ENCODE data around the gene TRIML2. TPM values are rescaled to one million over a fixed set of nuclear protein-coding genes. Genes with fewer than 3 reads are reported as not detected.

Gene TRIML2, protein sequence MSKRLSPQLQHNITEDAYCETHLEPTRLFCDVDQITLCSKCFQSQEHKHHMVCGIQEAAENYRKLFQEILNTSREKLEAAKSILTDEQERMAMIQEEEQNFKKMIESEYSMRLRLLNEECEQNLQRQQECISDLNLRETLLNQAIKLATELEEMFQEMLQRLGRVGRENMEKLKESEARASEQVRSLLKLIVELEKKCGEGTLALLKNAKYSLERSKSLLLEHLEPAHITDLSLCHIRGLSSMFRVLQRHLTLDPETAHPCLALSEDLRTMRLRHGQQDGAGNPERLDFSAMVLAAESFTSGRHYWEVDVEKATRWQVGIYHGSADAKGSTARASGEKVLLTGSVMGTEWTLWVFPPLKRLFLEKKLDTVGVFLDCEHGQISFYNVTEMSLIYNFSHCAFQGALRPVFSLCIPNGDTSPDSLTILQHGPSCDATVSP
- 0.05 TPM for total RNA-seq
- 0.27 TPM for polyA plus RNA-seq
- long read RNA-seq, donor 1, result 0 reads
- long read RNA-seq, donor 2, result 0 reads
- long read RNA-seq, donor 3, result 0 reads
- long read RNA-seq, donor 4, result 0 reads
- long read RNA-seq, donor 5, result 0 reads
- long read RNA-seq, donor 6, result 0 reads
- long read RNA-seq, donor 7, result 0 reads
- long read RNA-seq, donor 8, result 0 reads
- long read RNA-seq, donor 9, result 0 reads
- long read RNA-seq, donor 10, result 0 reads

GRCh38 chr4:188109157-188109755, at the start of gene TRIML2:
TRIML2 (minus strand) TSS chr4:188109603; CDS start chr4:188105368, 4,235 bp downstream.
- Histone ChIP-seq H3K27me3 (ENCODE audit: control insufficient read depth in 2 of 2, insufficient read depth in 1 of 2, low read length in 1 of 2) (no peaks in the 10 kb centered on the region), H3K4me3 (ENCODE audit: low read length in 2 of 2) (no peak within 1 kb of the TSS), H3K36me3 (ENCODE audit: control insufficient read depth in 2 of 2, insufficient read depth in 2 of 2, low read length in 1 of 2) (no peaks in the 10 kb centered on the region), H3K27ac (ENCODE audit: low read depth in 1 of 2, low read length in 1 of 2) (no peak within 1 kb of the TSS), H3K4me1 (ENCODE audit: control insufficient read depth in 2 of 2, insufficient read depth in 2 of 2, low read length in 2 of 2) (no peaks in the 10 kb centered on the region), H3K9me3 (ENCODE audit: control insufficient read depth in 2 of 2, insufficient read depth in 1 of 2, low read length in 1 of 2) (peaks cover 4 to 31% of the 10 kb centered on the region in 2 donors)
- DNase-seq (ENCODE audit: low read depth in 6 of 9, low spot score in 9 of 9), result no peak
- 42% methylated on average over 11 of the region's 11 CpGs for WGBS

DNA sequence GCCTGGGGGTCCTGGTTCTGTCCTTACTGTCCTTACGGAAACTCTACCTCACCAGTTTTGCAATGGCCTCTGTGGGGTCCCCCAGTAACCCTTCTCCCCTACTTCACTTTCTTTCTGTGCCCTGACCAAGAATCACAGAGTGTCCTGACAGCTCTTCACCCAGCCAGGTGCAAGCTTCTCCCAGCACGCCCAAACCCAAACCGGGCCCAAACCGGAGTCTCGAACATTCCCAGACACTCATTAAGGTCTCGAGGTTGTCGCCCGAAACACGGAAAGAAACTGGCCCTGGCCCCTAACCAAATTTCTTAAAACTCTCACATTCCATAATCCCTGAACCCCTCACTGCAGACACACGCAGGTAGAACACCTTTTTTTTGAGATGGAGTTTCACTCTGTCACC, 48.9 kb upstream of the TRIML2 start:
- DNase-seq (ENCODE audit: low read depth in 6 of 9, low spot score in 9 of 9), result no peak
- H3K9me3 ChIP-seq (ENCODE audit: control insufficient read depth in 2 of 2, insufficient read depth in 1 of 2, low read length in 1 of 2), result peaks cover 0 to 43% of the 10 kb centered on the region in 2 donors
- H3K27me3 ChIP-seq (ENCODE audit: control insufficient read depth in 2 of 2, insufficient read depth in 1 of 2, low read length in 1 of 2), result no peaks in the 10 kb centered on the region
- no peaks in the 10 kb centered on the region for H3K36me3 ChIP-seq (ENCODE audit: control insufficient read depth in 2 of 2, insufficient read depth in 2 of 2, low read length in 1 of 2)
- no peak overlapping the region for H3K27ac ChIP-seq (ENCODE audit: low read depth in 1 of 2, low read length in 1 of 2)
- no peaks in the 10 kb centered on the region for H3K4me1 ChIP-seq (ENCODE audit: control insufficient read depth in 2 of 2, insufficient read depth in 2 of 2, low read length in 2 of 2)
- H3K4me3 ChIP-seq (ENCODE audit: low read length in 2 of 2), result no peak overlapping the region
- 95% methylated on average over 10 of the region's 10 CpGs for WGBS

DNA sequence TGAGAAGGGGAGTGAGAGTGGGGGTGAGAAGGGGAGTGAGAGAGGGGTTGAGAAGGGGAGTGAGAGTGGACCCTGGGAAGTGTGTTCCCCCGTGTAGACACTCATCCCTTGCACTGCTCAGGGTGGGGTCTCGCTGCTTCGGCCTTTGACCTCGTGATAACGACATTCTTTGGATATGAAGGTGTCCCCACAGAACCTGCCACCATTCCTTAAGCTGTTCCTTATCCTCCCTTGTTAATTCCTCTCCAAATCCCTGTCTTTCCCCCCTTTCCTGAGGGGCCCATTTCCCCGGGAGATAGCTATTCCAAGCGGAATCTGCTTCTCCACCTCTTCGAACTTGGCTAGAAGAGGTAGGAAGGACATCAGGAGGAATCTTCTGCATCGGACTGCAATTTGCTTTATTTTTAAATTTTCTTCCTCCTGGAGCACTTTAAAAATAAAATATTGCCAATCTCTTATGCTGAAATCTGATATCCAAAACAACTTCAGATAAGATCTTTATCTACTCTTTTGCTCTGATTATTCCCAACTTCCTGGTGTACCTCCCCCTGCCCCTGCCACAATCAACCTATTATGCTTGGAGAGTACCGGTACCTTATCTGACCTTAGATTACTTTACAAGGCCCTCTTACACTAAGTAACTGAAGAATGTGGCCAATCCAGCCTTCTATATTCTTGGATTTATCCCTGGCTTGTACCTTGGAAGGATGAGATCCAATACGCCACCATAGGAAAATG, 45.4 kb upstream of the TRIML2 start:
- Histone ChIP-seq H3K9me3 (ENCODE audit: control insufficient read depth in 2 of 2, insufficient read depth in 1 of 2, low read length in 1 of 2) (peaks cover 0 to 33% of the 10 kb centered on the region in 2 donors), H3K36me3 (ENCODE audit: control insufficient read depth in 2 of 2, insufficient read depth in 2 of 2, low read length in 1 of 2) (no peaks in the 10 kb centered on the region), H3K27me3 (ENCODE audit: control insufficient read depth in 2 of 2, insufficient read depth in 1 of 2, low read length in 1 of 2) (no peaks in the 10 kb centered on the region), H3K4me3 (ENCODE audit: low read length in 2 of 2) (no peak overlapping the region), H3K4me1 (ENCODE audit: control insufficient read depth in 2 of 2, insufficient read depth in 2 of 2, low read length in 2 of 2) (no peaks in the 10 kb centered on the region), H3K27ac (ENCODE audit: low read depth in 1 of 2, low read length in 1 of 2) (no peak overlapping the region)
- WGBS, result 91% methylated on average over 11 of the region's 11 CpGs
- no peak for DNase-seq (ENCODE audit: low read depth in 6 of 9, low spot score in 9 of 9)

- Histone ChIP-seq H3K4me1 (ENCODE audit: control insufficient read depth in 2 of 2, insufficient read depth in 2 of 2, low read length in 2 of 2) (no peaks in the 10 kb centered on the region), H3K27ac (ENCODE audit: low read depth in 1 of 2, low read length in 1 of 2) (no peak overlapping the region), H3K9me3 (ENCODE audit: control insufficient read depth in 2 of 2, insufficient read depth in 1 of 2, low read length in 1 of 2) (peaks cover 4 to 45% of the 10 kb centered on the region in 2 donors), H3K27me3 (ENCODE audit: control insufficient read depth in 2 of 2, insufficient read depth in 1 of 2, low read length in 1 of 2) (no peaks in the 10 kb centered on the region), H3K36me3 (ENCODE audit: control insufficient read depth in 2 of 2, insufficient read depth in 2 of 2, low read length in 1 of 2) (no peaks in the 10 kb centered on the region), H3K4me3 (ENCODE audit: low read length in 2 of 2) (no peak overlapping the region)
- DNase-seq (ENCODE audit: low read depth in 6 of 9, low spot score in 9 of 9), result no peak
- 94% methylated on average over 6 of the region's 6 CpGs for WGBS
Observed at GRCh38 chr4:188147776-188148175, 38.4 kb upstream of the TRIML2 start.

DNA sequence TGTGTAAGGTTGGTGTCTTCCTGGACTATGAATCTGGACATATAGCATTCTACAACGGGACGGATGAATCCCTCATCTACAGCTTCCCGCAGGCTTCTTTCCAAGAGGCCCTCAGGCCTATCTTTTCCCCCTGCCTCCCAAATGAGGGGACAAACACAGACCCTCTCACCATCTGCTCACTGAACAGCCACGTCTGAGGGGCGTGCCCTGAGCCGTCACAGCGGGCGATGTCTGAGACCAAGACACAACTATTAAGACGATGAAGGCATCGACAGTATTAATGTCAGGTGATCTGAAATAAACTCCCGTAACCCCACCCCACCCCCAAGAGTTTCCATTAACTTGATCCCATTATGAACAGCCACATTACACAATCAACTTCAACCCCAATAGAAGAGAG, 37.8 kb upstream of the TRIML2 start:
- WGBS, result 95% methylated on average over 11 of the region's 11 CpGs
- no peak overlapping the region for H3K27ac ChIP-seq (ENCODE audit: low read depth in 1 of 2, low read length in 1 of 2)
- H3K9me3 ChIP-seq (ENCODE audit: control insufficient read depth in 2 of 2, insufficient read depth in 1 of 2, low read length in 1 of 2), result peaks cover 4 to 45% of the 10 kb centered on the region in 2 donors
- H3K27me3 ChIP-seq (ENCODE audit: control insufficient read depth in 2 of 2, insufficient read depth in 1 of 2, low read length in 1 of 2), result no peaks in the 10 kb centered on the region
- no peaks in the 10 kb centered on the region for H3K36me3 ChIP-seq (ENCODE audit: control insufficient read depth in 2 of 2, insufficient read depth in 2 of 2, low read length in 1 of 2)
- no peaks in the 10 kb centered on the region for H3K4me1 ChIP-seq (ENCODE audit: control insufficient read depth in 2 of 2, insufficient read depth in 2 of 2, low read length in 2 of 2)
- no peak for DNase-seq (ENCODE audit: low read depth in 6 of 9, low spot score in 9 of 9)
- no peak overlapping the region for H3K4me3 ChIP-seq (ENCODE audit: low read length in 2 of 2)

DNA sequence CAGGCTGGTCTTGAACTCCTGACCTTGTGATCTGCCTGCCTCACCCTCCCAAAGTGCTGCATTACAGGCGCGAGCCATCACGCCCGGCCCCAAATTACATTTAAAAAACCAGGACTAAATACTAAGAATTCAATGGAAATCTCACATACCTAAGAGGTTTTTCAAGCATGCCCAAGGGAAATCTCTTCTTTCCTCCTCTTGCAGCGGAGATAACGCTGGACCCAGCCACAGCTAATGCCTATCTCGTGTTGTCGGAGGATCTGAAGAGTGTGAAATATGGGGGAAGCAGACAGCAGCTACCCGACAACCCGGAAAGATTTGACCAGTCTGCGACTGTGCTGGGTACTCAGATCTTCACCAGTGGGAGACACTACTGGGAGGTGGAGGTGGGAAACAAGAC, 37.2 kb upstream of the TRIML2 start:
- no peaks in the 10 kb centered on the region for H3K27me3 ChIP-seq (ENCODE audit: control insufficient read depth in 2 of 2, insufficient read depth in 1 of 2, low read length in 1 of 2)
- peaks cover 4 to 45% of the 10 kb centered on the region in 2 donors for H3K9me3 ChIP-seq (ENCODE audit: control insufficient read depth in 2 of 2, insufficient read depth in 1 of 2, low read length in 1 of 2)
- H3K27ac ChIP-seq (ENCODE audit: low read depth in 1 of 2, low read length in 1 of 2), result no peak overlapping the region
- DNase-seq (ENCODE audit: low read depth in 6 of 9, low spot score in 9 of 9), result no peak
- H3K4me3 ChIP-seq (ENCODE audit: low read length in 2 of 2), result no peak overlapping the region
- H3K36me3 ChIP-seq (ENCODE audit: control insufficient read depth in 2 of 2, insufficient read depth in 2 of 2, low read length in 1 of 2), result no peaks in the 10 kb centered on the region
- no peaks in the 10 kb centered on the region for H3K4me1 ChIP-seq (ENCODE audit: control insufficient read depth in 2 of 2, insufficient read depth in 2 of 2, low read length in 2 of 2)
- 89% methylated on average over 11 of the region's 11 CpGs for WGBS

DNA sequence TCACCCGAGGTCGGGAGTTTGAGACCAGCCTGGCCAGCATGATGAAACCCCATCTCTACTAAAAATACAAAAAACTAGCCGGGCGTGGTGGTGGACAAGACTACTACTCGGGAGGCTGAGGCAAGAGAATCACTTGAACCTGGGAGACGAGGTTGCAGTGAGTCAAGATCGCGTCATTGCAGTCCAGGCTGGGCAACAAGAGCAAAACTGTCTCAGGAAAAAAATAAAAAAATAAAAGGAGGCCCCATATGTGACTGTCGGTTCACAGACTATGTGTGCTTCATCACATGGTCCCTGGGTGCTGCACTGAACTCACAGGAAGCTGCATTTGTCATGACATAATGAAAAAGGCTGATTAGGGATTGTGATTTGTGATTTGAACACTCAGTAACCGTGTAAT, 36.2 kb upstream of the TRIML2 start:
- DNase-seq (ENCODE audit: low read depth in 6 of 9, low spot score in 9 of 9), result no peak
- no peak overlapping the region for H3K27ac ChIP-seq (ENCODE audit: low read depth in 1 of 2, low read length in 1 of 2)
- H3K4me1 ChIP-seq (ENCODE audit: control insufficient read depth in 2 of 2, insufficient read depth in 2 of 2, low read length in 2 of 2), result no peaks in the 10 kb centered on the region
- no peak overlapping the region for H3K4me3 ChIP-seq (ENCODE audit: low read length in 2 of 2)
- H3K27me3 ChIP-seq (ENCODE audit: control insufficient read depth in 2 of 2, insufficient read depth in 1 of 2, low read length in 1 of 2), result no peaks in the 10 kb centered on the region
- H3K9me3 ChIP-seq (ENCODE audit: control insufficient read depth in 2 of 2, insufficient read depth in 1 of 2, low read length in 1 of 2), result peaks cover 4 to 45% of the 10 kb centered on the region in 2 donors
- 90% methylated on average over 10 of the region's 10 CpGs for WGBS
- H3K36me3 ChIP-seq (ENCODE audit: control insufficient read depth in 2 of 2, insufficient read depth in 2 of 2, low read length in 1 of 2), result no peaks in the 10 kb centered on the region

DNA sequence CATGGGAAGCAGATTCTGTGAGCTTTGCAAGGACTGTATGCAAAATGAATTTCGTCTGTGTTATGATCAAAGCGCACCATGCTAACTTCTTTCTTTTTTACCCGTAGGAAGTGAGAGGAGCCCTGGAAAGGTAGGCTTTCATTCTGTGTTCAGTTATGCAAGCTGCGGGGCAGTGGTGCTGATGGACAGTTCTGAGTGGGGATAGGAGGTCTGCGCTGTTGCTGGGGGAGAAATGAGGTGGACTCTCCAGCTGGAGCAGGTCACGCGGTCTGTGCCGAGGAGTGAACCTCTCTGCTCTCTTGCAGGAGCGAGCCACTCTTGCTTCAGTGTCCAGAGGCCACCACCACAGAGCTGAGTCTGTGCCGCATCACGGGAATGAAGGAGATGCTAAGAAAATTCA, 34.3 kb upstream of the TRIML2 start:
- no peaks in the 10 kb centered on the region for H3K4me1 ChIP-seq (ENCODE audit: control insufficient read depth in 2 of 2, insufficient read depth in 2 of 2, low read length in 2 of 2)
- no peaks in the 10 kb centered on the region for H3K36me3 ChIP-seq (ENCODE audit: control insufficient read depth in 2 of 2, insufficient read depth in 2 of 2, low read length in 1 of 2)
- no peak overlapping the region for H3K27ac ChIP-seq (ENCODE audit: low read depth in 1 of 2, low read length in 1 of 2)
- H3K9me3 ChIP-seq (ENCODE audit: control insufficient read depth in 2 of 2, insufficient read depth in 1 of 2, low read length in 1 of 2), result peaks cover 4 to 45% of the 10 kb centered on the region in 2 donors
- WGBS, result 88% methylated on average over 11 of the region's 11 CpGs
- no peak overlapping the region for H3K4me3 ChIP-seq (ENCODE audit: low read length in 2 of 2)
- no peaks in the 10 kb centered on the region for H3K27me3 ChIP-seq (ENCODE audit: control insufficient read depth in 2 of 2, insufficient read depth in 1 of 2, low read length in 1 of 2)
- no peak for DNase-seq (ENCODE audit: low read depth in 6 of 9, low spot score in 9 of 9)

Data from thymus (tissue), 14 donors.